CMK (cell line): ENCODE results near the gene DLX4.
A peak's percentile ranks its signal among the peaks of the same experiment; 100 is the strongest.

Source experiments
- DNase-seq: peaks from one replicate; pipeline ENCODE4 v3.0.0-alpha.2; 2010; ENCODE audit warnings: low read depth

The DLX4 gene

GRCh38 chr17:49968405-49969133 lies 421 bp upstream of the DLX4 start:
- peak; percentile 64 for DNase-seq

DNA sequence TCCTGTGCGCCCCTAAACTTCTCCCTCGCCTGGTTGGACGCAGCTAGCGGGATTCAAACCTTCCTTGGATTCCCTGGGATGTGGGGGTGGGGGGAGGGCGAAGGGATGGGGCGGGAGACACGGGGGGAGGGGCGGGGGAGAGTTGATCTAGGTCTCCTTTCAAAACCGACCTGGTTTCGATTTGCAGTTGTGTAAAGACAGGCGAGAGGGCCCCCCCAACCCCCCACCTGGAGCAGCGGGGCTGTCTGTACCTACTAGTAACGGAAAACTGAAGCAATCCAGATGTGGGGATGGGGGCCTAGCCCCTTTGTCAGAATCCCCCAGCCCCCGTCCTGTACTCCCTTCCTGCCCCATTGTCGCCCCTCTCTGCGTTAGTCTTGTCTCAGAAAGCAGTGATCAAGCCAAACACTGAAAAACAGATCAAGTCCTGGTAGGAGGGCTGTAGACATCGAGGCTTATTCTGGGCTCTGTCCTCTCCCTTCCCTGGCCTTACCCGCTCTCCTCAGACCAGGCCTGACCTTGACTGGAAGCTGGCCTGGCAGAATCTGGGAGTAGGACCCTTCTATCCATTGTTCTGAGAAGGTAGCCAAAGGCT lies 902 bp downstream of the DLX4 start:
- no peak for DNase-seq

GRCh38 chr17:49970498-49970897 lies 1.5 kb downstream of the DLX4 start:
- DNase-seq: no peak

GRCh38 chr17:49971199-49971847 lies 2.3 kb downstream of the DLX4 start:
- no peak for DNase-seq

GRCh38 chr17:49971848-49972485 lies 3.0 kb downstream of the DLX4 start:
- peak; percentile 76 for DNase-seq

DNA sequence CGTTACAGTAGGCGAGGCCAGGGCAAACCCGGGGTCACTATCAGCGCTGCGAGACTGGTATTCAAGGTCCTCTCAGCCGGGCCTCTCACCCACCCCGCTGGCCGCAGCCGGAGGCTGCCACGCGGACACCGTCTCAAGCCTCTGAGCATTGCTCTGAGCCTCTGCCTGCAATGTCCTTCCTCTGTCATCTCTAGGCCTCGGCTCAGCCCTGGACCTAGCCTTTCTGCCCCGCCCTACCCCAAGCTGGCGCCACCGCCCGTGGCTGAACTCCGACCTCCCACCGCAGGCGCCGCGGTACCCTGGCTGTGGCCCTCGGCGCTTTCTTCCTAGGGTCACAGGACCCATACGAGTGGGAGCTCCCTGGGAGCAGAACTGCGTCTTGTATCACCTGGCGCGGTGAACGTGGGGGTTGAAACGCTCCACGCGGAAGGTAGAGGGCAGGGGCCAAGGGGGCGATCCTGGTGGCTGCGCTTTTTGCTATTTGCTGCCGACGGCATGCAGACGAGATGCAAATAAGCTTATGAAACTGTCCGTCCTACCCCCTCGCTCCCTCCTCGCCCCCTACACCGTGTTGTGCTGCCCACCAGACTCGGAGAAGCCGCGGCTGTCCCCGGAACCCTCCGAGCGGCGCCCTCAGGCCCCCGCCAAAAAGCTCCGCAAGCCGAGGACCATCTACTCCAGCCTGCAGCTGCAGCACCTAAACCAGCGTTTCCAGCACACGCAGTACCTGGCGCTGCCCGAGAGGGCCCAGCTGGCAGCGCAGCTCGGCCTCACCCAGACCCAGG lies 3.7 kb downstream of the DLX4 start:
- DNase-seq: no peak

- no peak for DNase-seq
These were observed 4.3 kb downstream of the DLX4 start for GRCh38 chr17:49973271-49973615.

- no peak for DNase-seq
These were observed 6.5 kb downstream of the DLX4 start for GRCh38 chr17:49975531-49975930.

- no peak for DNase-seq
These were observed 7.3 kb downstream of the DLX4 start for GRCh38 chr17:49976163-49976827.

DNA sequence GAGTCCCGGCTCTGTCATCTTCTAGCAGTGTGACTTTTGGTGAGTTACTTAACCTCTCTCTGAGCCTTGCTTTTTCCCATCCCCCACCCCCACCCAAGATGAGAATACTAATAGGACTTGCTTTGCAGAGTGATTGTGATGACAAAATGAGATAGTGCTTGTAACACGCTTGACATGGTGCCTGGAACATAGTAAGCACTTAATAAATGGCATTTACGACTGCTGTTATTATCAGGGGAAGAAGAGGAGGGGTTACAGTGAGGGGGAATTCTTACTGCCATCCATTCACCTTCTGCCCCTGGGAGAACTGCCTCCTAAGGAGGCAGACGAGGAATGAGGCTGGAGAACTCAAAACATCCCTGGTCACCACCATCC lies 7.8 kb downstream of the DLX4 start:
- no peak for DNase-seq

DNA sequence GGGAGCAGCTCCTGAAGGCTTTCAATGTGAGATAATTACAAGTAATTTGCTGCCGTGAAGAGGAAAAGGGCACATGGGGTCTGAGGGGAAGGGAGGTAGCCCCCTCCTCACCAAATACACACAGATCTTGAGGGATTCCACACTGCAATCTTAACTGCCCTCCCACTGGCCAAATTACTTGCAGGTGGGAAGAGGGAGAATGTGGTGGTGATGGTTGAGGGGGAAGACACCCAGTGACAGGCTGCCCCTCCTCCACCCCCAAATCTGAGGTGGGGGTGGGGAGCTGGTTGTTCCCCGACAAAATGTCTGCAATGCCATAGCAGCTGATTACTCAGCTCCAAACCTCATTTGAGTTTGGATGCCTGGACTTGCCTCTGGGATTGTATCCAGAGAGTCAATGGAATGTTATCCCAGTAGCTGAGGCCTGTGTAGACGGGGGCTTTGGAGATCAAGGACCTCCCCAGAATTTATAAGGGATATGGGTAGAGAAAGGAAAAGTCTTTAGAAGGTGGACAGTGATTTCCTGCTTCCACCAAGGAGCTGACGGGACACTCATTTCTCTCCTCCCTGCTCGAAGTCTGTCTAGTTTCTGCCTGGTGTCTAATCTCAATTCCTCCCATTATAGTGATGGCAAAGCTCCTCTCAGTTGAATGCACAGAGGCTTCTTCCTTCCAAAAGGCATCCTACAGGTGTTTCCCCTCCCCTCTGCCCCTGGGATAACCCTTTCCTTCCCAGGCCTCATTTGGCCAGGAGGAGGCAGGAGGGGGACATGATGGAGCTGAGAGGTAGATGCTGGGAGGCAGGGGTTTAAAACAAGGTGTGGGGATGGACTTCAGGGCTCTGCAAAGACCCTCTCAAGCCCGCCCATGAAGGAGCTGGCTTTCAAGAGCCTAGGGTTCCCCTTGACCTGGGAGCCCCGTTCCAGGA lies 8.7 kb downstream of the DLX4 start:
- no peak for DNase-seq

- no peak for DNase-seq
These were observed 9.5 kb downstream of the DLX4 start for GRCh38 chr17:49978501-49978900.

DNA sequence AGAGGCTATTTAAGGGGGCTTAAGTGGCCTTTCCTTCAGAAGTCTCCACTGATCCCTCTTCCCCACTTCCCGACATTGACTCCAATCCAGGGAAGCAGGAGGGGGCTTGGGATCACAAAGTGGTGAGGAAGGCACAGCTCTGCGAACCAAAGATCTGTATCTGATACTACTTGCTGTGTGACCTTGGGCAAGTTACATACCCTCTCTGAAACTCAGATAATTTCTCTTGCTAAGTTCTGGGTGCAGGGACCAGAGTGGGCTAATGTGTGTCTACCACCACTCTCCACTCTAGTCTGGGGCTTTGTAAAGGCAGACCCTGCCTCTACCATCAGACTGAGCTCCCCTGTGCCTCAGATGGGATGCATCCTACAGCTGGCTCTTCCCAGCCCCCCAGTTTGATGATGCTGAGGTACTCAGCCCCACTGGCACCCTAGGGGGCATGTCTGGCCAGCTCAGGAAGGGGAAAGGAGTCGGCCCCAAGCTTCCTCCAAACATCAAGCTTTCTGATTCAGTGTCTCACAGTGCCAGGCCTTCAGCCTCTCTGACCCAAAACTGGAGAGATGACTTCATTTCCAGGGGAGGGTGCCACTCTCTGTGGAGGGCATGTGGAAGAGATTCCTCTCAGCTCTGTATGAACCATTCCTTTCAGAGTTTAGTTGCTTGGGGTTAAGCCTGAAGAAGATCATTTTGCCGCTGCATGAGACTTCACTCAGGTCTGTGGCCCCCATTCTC lies 10.9 kb downstream of the DLX4 start:
- DNase-seq: no peak

- no peak for DNase-seq
These were observed 11.8 kb downstream of the DLX4 start for GRCh38 chr17:49980703-49981197.

DNA sequence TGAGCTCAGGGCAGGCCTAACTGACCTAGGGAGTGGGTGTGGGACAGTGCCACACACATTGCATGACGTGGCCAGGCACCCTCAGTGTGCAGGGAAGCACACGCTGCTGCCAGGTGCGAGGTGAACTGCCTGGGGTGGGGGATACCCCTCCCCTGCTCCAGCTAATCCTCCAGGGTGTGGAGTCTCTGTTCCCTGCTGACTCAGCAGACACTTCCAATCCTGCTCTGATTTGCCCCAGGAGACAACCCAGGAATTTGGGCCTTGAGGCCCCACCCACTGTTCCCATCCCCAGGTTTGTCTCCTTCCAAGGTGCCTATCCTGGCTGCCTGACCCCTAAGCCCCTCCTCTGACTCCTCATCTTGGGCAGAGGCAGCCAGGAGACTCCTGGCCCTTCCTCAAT lies 15.3 kb downstream of the DLX4 start:
- DNase-seq: no peak

GRCh38 chr17:49984776-49985175 lies 15.8 kb downstream of the DLX4 start:
- no peak for DNase-seq

GRCh38 chr17:49985310-49985990 lies 16.5 kb downstream of the DLX4 start:
- DNase-seq: no peak

DNA sequence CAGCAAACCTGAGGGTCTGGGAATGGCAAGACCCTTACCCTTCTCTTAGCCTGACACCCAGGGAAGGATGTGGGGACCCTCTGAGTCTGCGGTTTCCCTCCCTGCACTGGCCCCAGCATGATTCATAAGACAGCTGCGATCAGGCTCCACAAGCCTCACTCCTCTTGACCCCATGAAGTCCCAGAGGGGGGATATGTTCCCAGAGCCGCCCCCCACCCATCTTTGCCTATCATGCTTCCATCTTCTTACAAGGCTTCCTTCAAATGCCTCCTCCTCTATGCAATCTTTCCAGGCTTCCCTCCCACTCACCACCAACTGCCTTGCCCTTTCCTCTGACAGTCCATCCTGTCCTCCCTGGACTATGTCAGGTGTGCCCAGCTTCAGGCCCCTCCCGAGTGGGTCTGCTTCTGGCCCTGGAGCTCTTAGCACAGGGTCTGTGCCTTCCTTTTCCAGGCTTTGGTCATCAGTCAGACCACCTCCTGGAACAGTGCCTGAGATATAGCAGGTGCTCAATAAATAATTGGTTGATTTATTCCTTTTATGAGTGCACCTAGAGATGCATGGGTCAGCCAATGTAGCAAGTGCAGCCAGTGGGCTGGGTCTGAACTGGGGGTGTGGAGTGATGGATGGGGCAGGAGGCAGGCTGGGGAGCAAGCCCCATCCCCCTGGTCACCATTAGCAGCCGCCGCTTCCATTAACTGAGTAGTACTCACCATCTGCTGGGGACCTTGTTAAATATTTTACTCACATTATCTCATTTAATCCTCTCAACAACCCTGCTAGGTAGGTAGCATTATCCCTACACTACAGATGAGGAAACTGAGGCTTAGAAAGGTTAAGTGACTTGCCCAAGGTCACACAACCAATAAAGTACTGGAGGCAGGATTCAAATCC lies 17.7 kb downstream of the DLX4 start:
- DNase-seq: no peak
